HUES64 (cell line): ENCODE data around the gene ICE2.
A peak's percentile ranks its signal among the peaks of the same experiment; 100 is the strongest.
"Not testable (repeated sequence)": the region's sequence is repeated elsewhere in the genome, so short reads cannot be mapped to it uniquely, and the experiment has no call there.

Experiments
- H3K27ac ChIP-seq: 2 replicates; pipeline ENCODE4 v1.7.0; 2013; ENCODE audit warnings: low read depth, low read length, inconsistent platforms
- H3K27me3 ChIP-seq: 2 replicates; pipeline ENCODE4 v1.6.1; 2013; ENCODE audit warnings: mild to moderate bottlenecking, low read length; ENCODE audit not compliant: insufficient read depth
- H3K36me3 ChIP-seq: 2 replicates; pipeline ENCODE4 v1.6.1; 2013; ENCODE audit warnings: mild to moderate bottlenecking, low read length; ENCODE audit not compliant: insufficient read depth
- H3K4me1 ChIP-seq: 2 replicates; pipeline ENCODE4 v1.6.1; 2013; ENCODE audit warnings: mild to moderate bottlenecking, low read length, moderate library complexity; ENCODE audit not compliant: insufficient read depth
- H3K4me3 ChIP-seq: 2 replicates; pipeline ENCODE4 v1.5.1; 2013; ENCODE audit warnings: mild to moderate bottlenecking, low read length, moderate library complexity
- H3K9ac ChIP-seq: 2 replicates; pipeline ENCODE4 v1.6.1; 2013; ENCODE audit warnings: mild to moderate bottlenecking, low read depth, low read length
- H3K9me3 ChIP-seq: 2 replicates; pipeline ENCODE4 v1.6.1; 2013; ENCODE audit warnings: low read depth, low read length; ENCODE audit not compliant: insufficient read depth
- WGBS: fragments of 150-250, 120-280 bp; methylation state at CpG from one replicate; pipeline ENCODE4 v1.1.7; 2013; ENCODE audit warnings: missing lambda C conversion rate; 5-methylcytosine and 5-hydroxymethylcytosine counted together

Gene ICE2

GRCh38 chr15:60406513-60407414 is 72.2 kb downstream of the ICE2 start:
- H3K4me1 ChIP-seq = peaks cover 14% of the 10 kb centered on the region; the same call in 1 of the 2 replicates
- no peak overlapping the region for H3K4me3 ChIP-seq
- no peaks in the 10 kb centered on the region for H3K27me3 ChIP-seq
- H3K9ac ChIP-seq = no peak overlapping the region
- 92% methylated on average over 1 of the region's 2 CpGs for WGBS
- no peak overlapping the region for H3K27ac ChIP-seq
- H3K36me3 ChIP-seq = no peaks in the 10 kb centered on the region
- no peaks in the 10 kb centered on the region for H3K9me3 ChIP-seq

DNA sequence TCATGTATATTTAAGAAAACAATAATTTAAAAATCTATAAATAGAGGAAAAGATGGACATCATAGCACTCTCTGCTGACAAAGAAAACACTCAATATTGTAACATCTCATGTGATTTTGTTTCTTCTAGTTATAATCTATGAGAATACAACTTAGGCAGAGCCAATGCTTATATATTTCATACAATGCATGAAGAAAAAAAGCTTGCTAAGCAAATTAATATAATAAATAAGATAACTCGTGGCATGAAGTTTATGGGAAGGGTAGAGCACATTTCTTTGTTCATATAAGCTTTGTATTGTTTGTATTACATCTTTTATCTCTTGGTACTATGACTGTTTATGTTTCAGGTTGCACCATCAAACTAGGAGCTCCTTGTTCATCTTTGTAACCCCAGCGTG is 73.5 kb downstream of the ICE2 start:
- H3K4me1 ChIP-seq = peaks cover 21% of the 10 kb centered on the region
- H3K27me3 ChIP-seq = no peaks in the 10 kb centered on the region
- no peak overlapping the region for H3K9ac ChIP-seq
- no peaks in the 10 kb centered on the region for H3K36me3 ChIP-seq
- H3K4me3 ChIP-seq = no peak overlapping the region
- no peaks in the 10 kb centered on the region for H3K9me3 ChIP-seq
- H3K27ac ChIP-seq = no peak overlapping the region
- 96% methylated on average over 1 of the region's 2 CpGs for WGBS

DNA sequence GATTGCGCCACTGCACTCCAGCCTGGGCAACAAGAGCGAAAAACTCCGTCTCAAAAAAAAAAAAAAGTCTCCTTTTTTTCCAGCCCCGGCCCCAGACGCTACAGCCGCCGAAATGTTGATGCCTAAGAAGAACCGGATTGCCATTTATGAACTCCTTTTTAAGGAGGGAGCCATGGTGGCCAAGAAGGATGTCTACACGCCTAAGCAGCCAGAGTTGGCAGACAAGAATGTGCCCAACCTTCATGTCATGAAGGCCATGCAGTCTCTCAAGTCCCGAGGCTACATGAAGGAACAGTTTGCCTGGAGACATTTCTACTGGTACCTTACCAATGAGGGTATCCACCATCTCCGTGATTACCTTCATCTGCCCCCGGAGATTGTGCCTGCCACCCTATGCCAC is 74.6 kb downstream of the ICE2 start:
- H3K4me1 ChIP-seq = peaks cover 31% of the 10 kb centered on the region
- not testable (repeated sequence) for H3K27me3 ChIP-seq, H3K36me3 ChIP-seq, H3K4me3 ChIP-seq, H3K27ac ChIP-seq, H3K9me3 ChIP-seq, H3K9ac ChIP-seq
- WGBS = 93% methylated on average over 12 of the region's 12 CpGs

GRCh38 chr15:60400944-60401343 is 78.0 kb downstream of the ICE2 start:
- H3K4me3 ChIP-seq = no peak overlapping the region
- 14% methylated on average over 3 of the region's 3 CpGs for WGBS
- no peak overlapping the region for H3K9ac ChIP-seq
- H3K27me3 ChIP-seq = peaks cover 8% of the 10 kb centered on the region; the same call in 1 of the 2 replicates
- peaks cover 31% of the 10 kb centered on the region for H3K4me1 ChIP-seq
- no peak overlapping the region for H3K27ac ChIP-seq
- no peaks in the 10 kb centered on the region for H3K9me3 ChIP-seq
- H3K36me3 ChIP-seq = peaks cover 3% of the 10 kb centered on the region; the same call in 1 of the 2 replicates

DNA sequence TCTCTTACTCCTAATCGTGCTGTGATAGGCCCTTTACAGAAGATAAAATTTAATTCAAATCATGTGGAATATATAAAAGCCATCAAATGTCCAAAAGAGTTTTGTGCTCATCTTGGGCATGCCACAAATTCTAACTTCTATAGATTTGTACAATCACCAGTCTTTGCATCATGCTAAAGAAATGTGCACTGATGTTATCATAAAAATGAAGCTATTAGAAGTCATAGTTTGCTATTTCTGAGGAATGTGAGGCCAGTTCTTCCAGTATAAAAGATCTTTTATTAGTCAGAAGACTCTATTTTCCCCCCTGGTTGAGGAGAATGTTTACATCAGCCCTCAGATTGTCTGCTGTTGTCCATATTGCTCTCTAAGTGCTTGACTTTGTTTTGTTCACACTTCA is 79.0 kb downstream of the ICE2 start:
- peaks cover 12% of the 10 kb centered on the region for H3K36me3 ChIP-seq
- 80% methylated on average over 1 of the region's 1 CpG for WGBS
- H3K9ac ChIP-seq = no peak overlapping the region
- no peak overlapping the region for H3K4me3 ChIP-seq
- H3K4me1 ChIP-seq = peaks cover 41% of the 10 kb centered on the region
- H3K27me3 ChIP-seq = peaks cover 8% of the 10 kb centered on the region; the same call in 1 of the 2 replicates
- H3K9me3 ChIP-seq = no peaks in the 10 kb centered on the region
- H3K27ac ChIP-seq = no peak overlapping the region

- Histone ChIP-seq H3K27ac (no peak overlapping the region), H3K4me3 (peak overlapping the region; percentile 80), H3K4me1 (peaks cover 44% of the 10 kb centered on the region)
These were observed 79.6 kb downstream of the ICE2 start for GRCh38 chr15:60399246-60399915.

DNA sequence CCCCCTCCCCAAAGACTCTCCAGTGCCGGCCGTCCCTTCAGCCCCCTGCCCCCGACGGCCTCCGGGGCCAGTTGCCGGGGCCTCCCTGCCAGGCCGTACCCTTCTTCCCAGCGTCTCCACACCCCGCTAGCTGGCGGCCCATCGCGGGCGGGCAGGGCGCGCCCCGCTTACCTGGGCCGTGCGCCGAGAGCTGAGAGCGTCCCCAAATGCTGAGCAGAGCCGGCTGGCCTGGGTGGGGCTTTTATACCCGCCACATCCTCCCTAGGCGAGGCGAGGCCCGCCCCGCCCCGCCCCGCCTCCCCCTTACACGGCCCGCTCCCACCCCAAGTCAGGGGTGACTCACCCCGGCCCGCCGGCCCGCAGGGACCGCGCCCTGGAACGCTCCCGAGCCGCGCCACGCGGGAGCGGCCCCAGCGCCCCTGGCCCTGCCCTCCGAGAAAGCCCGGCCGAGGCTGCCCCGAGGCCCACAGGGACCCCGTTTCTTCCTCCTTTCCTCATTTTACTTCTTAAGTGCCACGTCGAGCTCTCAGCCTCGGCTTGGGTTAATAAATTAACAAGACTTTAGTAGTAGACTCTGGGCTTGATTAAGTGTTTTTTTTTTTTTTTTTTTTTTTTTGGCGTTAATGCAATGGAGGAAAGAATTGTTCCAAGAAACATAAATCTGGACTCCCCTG is 81.0 kb downstream of the ICE2 start, which contains the start of gene ANXA2:
Gene ANXA2 (minus strand): TSS at position 215 of the 674 bp plus-strand sequence. CDS start 11,911 bp downstream, outside the sequence.
- Histone ChIP-seq H3K9me3 (no peaks in the 10 kb centered on the region), H3K4me1 (peaks cover 52% of the 10 kb centered on the region), H3K27me3 (peaks cover 8% of the 10 kb centered on the region; the same call in 1 of the 2 replicates), H3K27ac (peak within 1 kb of the TSS; percentile 88), H3K36me3 (peaks cover 27% of the 10 kb centered on the region), H3K4me3 (peak within 1 kb of the TSS; percentile 80), H3K9ac (peak within 1 kb of the TSS; percentile 90)
- under 1% methylated on average over 50 of the region's 53 CpGs for WGBS

More at GRCh38 chr15:60399246-60399915, 79.6 kb downstream of the ICE2 start:
- Histone ChIP-seq H3K36me3 (peaks cover 14% of the 10 kb centered on the region), H3K27me3 (peaks cover 8% of the 10 kb centered on the region; the same call in 1 of the 2 replicates), H3K9ac (peak overlapping the region; percentile 90), H3K9me3 (no peaks in the 10 kb centered on the region)
- WGBS = 40% methylated on average over 20 of the region's 21 CpGs

GRCh38 chr15:60396958-60397771 is 81.8 kb downstream of the ICE2 start:
- 1% methylated on average over 36 of the region's 37 CpGs for WGBS
- H3K9me3 ChIP-seq = no peaks in the 10 kb centered on the region
- peaks cover 8% of the 10 kb centered on the region; the same call in 1 of the 2 replicates for H3K27me3 ChIP-seq
- peaks cover 28% of the 10 kb centered on the region for H3K36me3 ChIP-seq
- H3K27ac ChIP-seq = peak overlapping the region; percentile 88
- peaks cover 60% of the 10 kb centered on the region for H3K4me1 ChIP-seq
- peak overlapping the region; percentile 73 for H3K9ac ChIP-seq
- peak overlapping the region; percentile 80 for H3K4me3 ChIP-seq

DNA sequence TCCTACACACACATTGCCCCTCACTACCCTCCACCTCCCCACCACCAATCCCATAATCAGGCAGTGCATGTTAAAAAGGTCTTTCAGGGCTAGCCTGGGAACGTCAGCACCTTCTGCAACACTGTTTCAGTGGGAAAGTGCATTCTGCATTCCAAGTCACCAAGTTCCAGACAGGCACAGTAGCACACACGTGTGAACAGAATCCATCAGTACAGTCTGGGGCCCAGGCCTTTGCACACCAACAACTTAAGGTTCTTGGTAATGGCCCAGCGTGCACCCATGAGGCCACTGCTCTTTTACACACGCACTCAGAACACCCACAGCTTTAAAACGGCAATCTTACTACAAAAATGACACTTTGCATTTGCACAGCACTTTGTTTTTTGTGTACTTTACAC is 82.4 kb downstream of the ICE2 start:
- Histone ChIP-seq H3K36me3 (peaks cover 28% of the 10 kb centered on the region), H3K9ac (peak overlapping the region; percentile 73; the same call in 1 of the 2 replicates), H3K4me1 (peaks cover 66% of the 10 kb centered on the region), H3K9me3 (no peaks in the 10 kb centered on the region), H3K27me3 (peaks cover 8% of the 10 kb centered on the region; the same call in 1 of the 2 replicates), H3K4me3 (peak overlapping the region; percentile 80), H3K27ac (no peak overlapping the region)
- WGBS = 45% methylated on average over 5 of the region's 5 CpGs

GRCh38 chr15:60396100-60396499 is 82.8 kb downstream of the ICE2 start:
- no peaks in the 10 kb centered on the region for H3K9me3 ChIP-seq
- H3K9ac ChIP-seq = peak overlapping the region; percentile 73; the same call in 1 of the 2 replicates
- H3K4me1 ChIP-seq = peaks cover 69% of the 10 kb centered on the region
- WGBS = 69% methylated on average over 11 of the region's 12 CpGs
- H3K27ac ChIP-seq = no peak overlapping the region
- H3K4me3 ChIP-seq = peak overlapping the region; percentile 80
- peaks cover 8% of the 10 kb centered on the region; the same call in 1 of the 2 replicates for H3K27me3 ChIP-seq
- peaks cover 28% of the 10 kb centered on the region for H3K36me3 ChIP-seq
